Measurements from ENCODE around the gene DIAPH1.

DNA sequence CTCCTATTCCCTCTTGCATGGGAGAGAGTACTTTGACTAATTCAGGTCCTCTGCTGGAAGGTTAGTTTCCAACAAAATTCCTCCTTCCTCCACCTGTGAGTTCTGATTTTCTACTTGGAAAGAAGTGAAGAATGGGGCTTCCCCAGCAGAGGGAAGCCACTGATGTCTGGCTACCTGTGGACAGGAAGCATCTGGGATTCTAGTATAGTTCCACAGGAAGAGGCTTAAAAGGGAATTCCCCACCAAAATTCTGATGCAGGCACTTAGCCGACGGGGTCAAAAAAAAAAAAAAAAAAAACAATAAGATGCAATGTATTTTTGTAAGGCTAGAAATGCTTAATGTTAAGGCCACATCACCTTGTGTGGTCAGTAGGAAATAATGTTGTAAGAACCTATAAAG lies 96.5 kb downstream of the DIAPH1 start:
- TF ChIP-seq, protein P1, sequence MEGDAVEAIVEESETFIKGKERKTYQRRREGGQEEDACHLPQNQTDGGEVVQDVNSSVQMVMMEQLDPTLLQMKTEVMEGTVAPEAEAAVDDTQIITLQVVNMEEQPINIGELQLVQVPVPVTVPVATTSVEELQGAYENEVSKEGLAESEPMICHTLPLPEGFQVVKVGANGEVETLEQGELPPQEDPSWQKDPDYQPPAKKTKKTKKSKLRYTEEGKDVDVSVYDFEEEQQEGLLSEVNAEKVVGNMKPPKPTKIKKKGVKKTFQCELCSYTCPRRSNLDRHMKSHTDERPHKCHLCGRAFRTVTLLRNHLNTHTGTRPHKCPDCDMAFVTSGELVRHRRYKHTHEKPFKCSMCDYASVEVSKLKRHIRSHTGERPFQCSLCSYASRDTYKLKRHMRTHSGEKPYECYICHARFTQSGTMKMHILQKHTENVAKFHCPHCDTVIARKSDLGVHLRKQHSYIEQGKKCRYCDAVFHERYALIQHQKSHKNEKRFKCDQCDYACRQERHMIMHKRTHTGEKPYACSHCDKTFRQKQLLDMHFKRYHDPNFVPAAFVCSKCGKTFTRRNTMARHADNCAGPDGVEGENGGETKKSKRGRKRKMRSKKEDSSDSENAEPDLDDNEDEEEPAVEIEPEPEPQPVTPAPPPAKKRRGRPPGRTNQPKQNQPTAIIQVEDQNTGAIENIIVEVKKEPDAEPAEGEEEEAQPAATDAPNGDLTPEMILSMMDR (IDR thresholded peaks at IDR 0.05) = no peak
- TF ChIP-seq POLR2A (IDR thresholded peaks at IDR 0.05) = no peak

Data from transverse colon (tissue), 3 donors.